ENCODE data around the gene ABHD15.

GRCh38 chr17:29572691-29573557, 6.1 kb upstream of the ABHD15 start:
- TF ChIP-seq YY1 (IDR thresholded peaks at IDR 0.05; ENCODE audit: low read depth): no peak
- no peak for TF ChIP-seq CEBPB (IDR thresholded peaks at IDR 0.05)
- TF ChIP-seq FOXM1 (IDR thresholded peaks at IDR 0.05; ENCODE audit: borderline replicate concordance, low read depth): no peak
- TF ChIP-seq NFIC (IDR thresholded peaks at IDR 0.05): no peak
- no peak for TF ChIP-seq CREB1 (IDR thresholded peaks at IDR 0.05; ENCODE audit: low read depth)
- TF ChIP-seq RAD21 (IDR thresholded peaks at IDR 0.05; ENCODE audit: low read depth): no peak
- no peak for TF ChIP-seq TAF1 (IDR thresholded peaks at IDR 0.05; ENCODE audit: low read depth)
- no peak for TF ChIP-seq EGR1 (IDR thresholded peaks at IDR 0.05)
- TF ChIP-seq, protein P1, sequence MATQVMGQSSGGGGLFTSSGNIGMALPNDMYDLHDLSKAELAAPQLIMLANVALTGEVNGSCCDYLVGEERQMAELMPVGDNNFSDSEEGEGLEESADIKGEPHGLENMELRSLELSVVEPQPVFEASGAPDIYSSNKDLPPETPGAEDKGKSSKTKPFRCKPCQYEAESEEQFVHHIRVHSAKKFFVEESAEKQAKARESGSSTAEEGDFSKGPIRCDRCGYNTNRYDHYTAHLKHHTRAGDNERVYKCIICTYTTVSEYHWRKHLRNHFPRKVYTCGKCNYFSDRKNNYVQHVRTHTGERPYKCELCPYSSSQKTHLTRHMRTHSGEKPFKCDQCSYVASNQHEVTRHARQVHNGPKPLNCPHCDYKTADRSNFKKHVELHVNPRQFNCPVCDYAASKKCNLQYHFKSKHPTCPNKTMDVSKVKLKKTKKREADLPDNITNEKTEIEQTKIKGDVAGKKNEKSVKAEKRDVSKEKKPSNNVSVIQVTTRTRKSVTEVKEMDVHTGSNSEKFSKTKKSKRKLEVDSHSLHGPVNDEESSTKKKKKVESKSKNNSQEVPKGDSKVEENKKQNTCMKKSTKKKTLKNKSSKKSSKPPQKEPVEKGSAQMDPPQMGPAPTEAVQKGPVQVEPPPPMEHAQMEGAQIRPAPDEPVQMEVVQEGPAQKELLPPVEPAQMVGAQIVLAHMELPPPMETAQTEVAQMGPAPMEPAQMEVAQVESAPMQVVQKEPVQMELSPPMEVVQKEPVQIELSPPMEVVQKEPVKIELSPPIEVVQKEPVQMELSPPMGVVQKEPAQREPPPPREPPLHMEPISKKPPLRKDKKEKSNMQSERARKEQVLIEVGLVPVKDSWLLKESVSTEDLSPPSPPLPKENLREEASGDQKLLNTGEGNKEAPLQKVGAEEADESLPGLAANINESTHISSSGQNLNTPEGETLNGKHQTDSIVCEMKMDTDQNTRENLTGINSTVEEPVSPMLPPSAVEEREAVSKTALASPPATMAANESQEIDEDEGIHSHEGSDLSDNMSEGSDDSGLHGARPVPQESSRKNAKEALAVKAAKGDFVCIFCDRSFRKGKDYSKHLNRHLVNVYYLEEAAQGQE (IDR thresholded peaks at IDR 0.05; ENCODE audit: low read depth): no peak
